Thoracic aorta (tissue), 2 donors: ENCODE measurements around the gene FOSL1. TPM values are rescaled to one million over a fixed set of nuclear protein-coding genes. Genes with fewer than 3 reads are reported as not detected.

Experiments used
- ATAC-seq: fragments of 150-250 bp; one replicate; pipeline ENCODE4 v1.8.0; 2017; ENCODE audit warnings: low read depth; ENCODE audit not compliant: insufficient number of reproducible peaks, low FRiP score
- DNase-seq: peaks from one replicate; pipeline ENCODE4 v3.0.0-alpha.2; 2020; ENCODE audit warnings: low spot score
- H3K27ac ChIP-seq, 2 donors: fragments of 200-600 bp; sonication (generic); 1 replicate in 1 of 2; 2 replicates in 1 of 2; pipeline ENCODE4 v1.5.1; 2016; ENCODE audit warnings: mild to moderate bottlenecking in 2 of 2, moderate library complexity in 2 of 2
- H3K27me3 ChIP-seq: fragments of 200-600 bp; sonication (generic); replicated peaks from 2 replicates; pipeline ENCODE4 v1.6.0; 2016; ENCODE audit warnings: mild to moderate bottlenecking; ENCODE audit not compliant: insufficient read depth
- H3K36me3 ChIP-seq: fragments of 200-600 bp; sonication (generic); one replicate; pipeline ENCODE4 v1.5.1; 2016
- H3K4me1 ChIP-seq, 2 donors: fragments of 200-600 bp; sonication (generic); 1 replicate in 1 of 2; 2 replicates in 1 of 2; pipeline versions ENCODE4 v1.5.1 to v1.6.0; 2016; ENCODE audit warnings: low read depth in 2 of 2, mild to moderate bottlenecking in 1 of 2; ENCODE audit not compliant: control insufficient read depth in 1 of 2
- H3K4me3 ChIP-seq: fragments of 200-600 bp; sonication (generic); 2 replicates; pipeline ENCODE4 v1.5.1; 2016; ENCODE audit warnings: mild to moderate bottlenecking
- H3K9me3 ChIP-seq: fragments of 200-600 bp; sonication (generic); 2 replicates; pipeline ENCODE4 v1.5.1; 2016
- CTCF ChIP-seq: fragments of 200-600 bp; sonication (generic); IDR thresholded peaks from one replicate; pipeline ENCODE4 v1.5.1; 2019; ENCODE audit warnings: antibody characterized with exemption
- total RNA-seq, 2 donors: library from RNA; depleted of rRNA; stranded (reverse); fragments of >200 nt; gene quantifications; one replicate each; pipeline versions ENCODE4 v1.1.0 to v1.2.3, GENCODE V29; 2016

FOSL1 gene
- total RNA-seq, 2 donors from 2014 or later = 25.6 to 143 TPM

- H3K4me3 ChIP-seq = no peak overlapping the region
- no peak overlapping the region for H3K27ac ChIP-seq
- H3K4me1 ChIP-seq = no peaks in the 10 kb centered on the region
- TF ChIP-seq CTCF = no peak
- H3K9me3 ChIP-seq = no peaks in the 10 kb centered on the region
- DNase-seq = no peak
- ATAC-seq = no peak
- H3K36me3 ChIP-seq = peaks cover 16% of the 10 kb centered on the region
- H3K27me3 ChIP-seq = no peaks in the 10 kb centered on the region
These were observed 20.2 kb downstream of the FOSL1 start for GRCh38 chr11:65880027-65880426.

- Histone ChIP-seq H3K27ac (no peak within 1 kb of the TSS), H3K9me3 (no peaks in the 10 kb centered on the region), H3K36me3 (peaks cover 16% of the 10 kb centered on the region), H3K4me1 (no peaks in the 10 kb centered on the region), H3K4me3 (no peak within 1 kb of the TSS), H3K27me3 (no peaks in the 10 kb centered on the region)
- no peak for TF ChIP-seq CTCF
- no peak for ATAC-seq
- no peak for DNase-seq
These were observed 20.6 kb downstream of the FOSL1 start, which contains the start of gene CTSW for GRCh38 chr11:65879617-65880016. TSS of gene CTSW (plus strand) at chr11:65879837. CDS start at chr11:65879855, 18 bp downstream.

GRCh38 chr11:65873318-65874156, 26.7 kb downstream of the FOSL1 start:
- no peaks in the 10 kb centered on the region for H3K9me3 ChIP-seq
- no peaks in the 10 kb centered on the region for H3K27me3 ChIP-seq
- peak overlapping the region; percentile 93 to 97 for H3K27ac ChIP-seq
- peaks cover 6% of the 10 kb centered on the region for H3K36me3 ChIP-seq
- no peak for TF ChIP-seq CTCF
- peaks cover 5 to 29% of the 10 kb centered on the region in 2 donors for H3K4me1 ChIP-seq
- peak overlapping the region; percentile 90 for H3K4me3 ChIP-seq
- ATAC-seq (peak; percentile 78), DNase-seq (peak; percentile 89)

- Histone ChIP-seq H3K27ac (peak within 1 kb of the TSS; percentile 93 to 97), H3K36me3 (peaks cover 12% of the 10 kb centered on the region), H3K27me3 (no peaks in the 10 kb centered on the region), H3K9me3 (no peaks in the 10 kb centered on the region), H3K4me3 (peak within 1 kb of the TSS; percentile 90), H3K4me1 (peaks cover 5 to 29% of the 10 kb centered on the region in 2 donors)
- DNase-seq (no peak), ATAC-seq (peak; percentile 13)
- no peak for TF ChIP-seq CTCF
These were observed 27.4 kb downstream of the FOSL1 start, which contains the start of gene EFEMP2 for GRCh38 chr11:65872586-65873317. TSS of gene EFEMP2 (minus strand) at chr11:65872800. CDS start at chr11:65872354, 446 bp downstream.
